ENCODE results near the gene SPPL3. TPM values are rescaled to one million over a fixed set of nuclear protein-coding genes. Genes with fewer than 3 reads are reported as not detected.

The SPPL3 gene
- total and polyA plus RNA-seq, 4 donors, result 14.2 to 52.3 (median 29.6) TPM

DNA sequence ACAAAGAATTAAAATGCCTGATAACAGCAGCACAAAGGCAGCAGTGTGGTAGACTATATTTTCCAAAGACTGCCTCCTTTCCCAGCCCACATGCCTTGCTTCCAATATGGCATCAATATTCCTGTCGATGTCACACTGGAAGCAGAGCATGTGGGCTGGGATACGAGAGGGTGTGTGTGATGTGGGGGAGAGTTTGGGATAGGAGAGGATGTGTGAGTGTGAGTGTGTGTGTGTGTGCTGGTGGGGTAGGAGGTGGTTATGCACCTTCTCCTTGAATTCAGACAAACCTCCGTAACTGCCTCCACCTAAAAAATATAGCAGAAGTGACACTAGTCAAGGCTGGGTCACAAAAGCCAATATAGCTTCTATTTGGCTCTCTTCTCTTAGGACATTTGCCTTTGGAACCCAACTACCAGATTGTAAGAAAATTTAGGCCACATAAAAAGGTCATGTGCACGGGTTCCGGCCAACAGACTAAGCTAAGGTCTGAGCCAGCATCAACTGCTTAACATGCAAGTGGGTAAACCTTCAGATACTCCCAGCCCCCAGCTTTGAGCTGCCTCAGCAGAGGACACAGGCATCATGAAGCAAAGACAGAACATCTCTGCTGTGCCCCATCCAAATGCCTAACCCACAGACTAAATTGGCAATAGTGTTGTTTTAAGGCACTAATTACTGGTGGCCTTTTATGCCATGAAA, 29.5 kb downstream of the SPPL3 start:
- Histone ChIP-seq H3K27me3 (ENCODE audit: control insufficient read depth in 3 of 3, insufficient read depth in 3 of 3, low read length in 2 of 3) (no peaks in the 10 kb centered on the region), H3K27ac (ENCODE audit: low read depth in 1 of 2, low read length in 1 of 2) (peak overlapping the region in 1 of 2 donors; percentile 33), H3K9ac (ENCODE audit: insufficient read depth in 1 of 2, low read length in 2 of 2) (no peak overlapping the region), H3K4me1 (ENCODE audit: control insufficient read depth in 5 of 5, insufficient read depth in 5 of 5, low read length in 5 of 5) (peaks cover 0 to 7% (median 4%) of the 10 kb centered on the region in 5 donors), H3K36me3 (ENCODE audit: control insufficient read depth in 4 of 4, insufficient read depth in 4 of 4, low read length in 4 of 4) (no peaks in the 10 kb centered on the region), H3K9me3 (ENCODE audit: control insufficient read depth in 4 of 4, insufficient read depth in 3 of 4, low read length in 3 of 4) (no peaks in the 10 kb centered on the region), H3K4me3 (no peak overlapping the region)
- TF ChIP-seq, protein P1, sequence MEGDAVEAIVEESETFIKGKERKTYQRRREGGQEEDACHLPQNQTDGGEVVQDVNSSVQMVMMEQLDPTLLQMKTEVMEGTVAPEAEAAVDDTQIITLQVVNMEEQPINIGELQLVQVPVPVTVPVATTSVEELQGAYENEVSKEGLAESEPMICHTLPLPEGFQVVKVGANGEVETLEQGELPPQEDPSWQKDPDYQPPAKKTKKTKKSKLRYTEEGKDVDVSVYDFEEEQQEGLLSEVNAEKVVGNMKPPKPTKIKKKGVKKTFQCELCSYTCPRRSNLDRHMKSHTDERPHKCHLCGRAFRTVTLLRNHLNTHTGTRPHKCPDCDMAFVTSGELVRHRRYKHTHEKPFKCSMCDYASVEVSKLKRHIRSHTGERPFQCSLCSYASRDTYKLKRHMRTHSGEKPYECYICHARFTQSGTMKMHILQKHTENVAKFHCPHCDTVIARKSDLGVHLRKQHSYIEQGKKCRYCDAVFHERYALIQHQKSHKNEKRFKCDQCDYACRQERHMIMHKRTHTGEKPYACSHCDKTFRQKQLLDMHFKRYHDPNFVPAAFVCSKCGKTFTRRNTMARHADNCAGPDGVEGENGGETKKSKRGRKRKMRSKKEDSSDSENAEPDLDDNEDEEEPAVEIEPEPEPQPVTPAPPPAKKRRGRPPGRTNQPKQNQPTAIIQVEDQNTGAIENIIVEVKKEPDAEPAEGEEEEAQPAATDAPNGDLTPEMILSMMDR (IDR thresholded peaks at IDR 0.05; ENCODE audit: control extremely low read depth, extremely low read depth), result no peak
- WGBS, 2 donors, result 82 to 91% methylated on average over 5 of the region's 5 CpGs
- no peak for ATAC-seq (ENCODE audit: insufficient read depth, low FRiP score)
- DNase-seq, result no peak

DNA sequence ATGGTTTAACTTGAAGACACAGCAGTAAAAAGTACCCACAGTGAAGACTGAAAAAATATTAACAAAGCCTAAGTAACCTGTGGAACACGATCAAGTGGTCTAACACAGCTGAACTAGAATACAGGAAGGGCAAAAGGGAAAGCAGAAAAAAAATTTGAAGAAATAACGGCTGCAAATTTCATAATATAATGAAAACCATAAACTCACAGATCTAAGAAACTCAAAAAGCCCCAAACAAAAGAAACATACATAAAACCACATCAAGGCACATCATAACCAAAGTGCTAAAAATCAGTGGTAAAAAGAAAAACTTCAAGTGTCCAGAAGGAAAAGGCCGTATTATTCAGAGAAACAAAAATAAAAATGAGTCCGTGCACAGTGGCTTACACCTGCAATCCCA, 30.9 kb downstream of the SPPL3 start:
- Histone ChIP-seq H3K27ac (ENCODE audit: low read depth in 1 of 2, low read length in 1 of 2) (no peak overlapping the region), H3K27me3 (ENCODE audit: control insufficient read depth in 3 of 3, insufficient read depth in 3 of 3, low read length in 2 of 3) (no peaks in the 10 kb centered on the region), H3K9ac (ENCODE audit: insufficient read depth in 1 of 2, low read length in 2 of 2) (no peak overlapping the region), H3K9me3 (ENCODE audit: control insufficient read depth in 4 of 4, insufficient read depth in 3 of 4, low read length in 3 of 4) (no peaks in the 10 kb centered on the region), H3K4me3 (no peak overlapping the region), H3K4me1 (ENCODE audit: control insufficient read depth in 5 of 5, insufficient read depth in 5 of 5, low read length in 5 of 5) (peaks cover 0 to 7% (median 4%) of the 10 kb centered on the region in 5 donors), H3K36me3 (ENCODE audit: control insufficient read depth in 4 of 4, insufficient read depth in 4 of 4, low read length in 4 of 4) (no peaks in the 10 kb centered on the region)
- no peak for DNase-seq
- no peak for ATAC-seq (ENCODE audit: insufficient read depth, low FRiP score)
- TF ChIP-seq, protein P1 (IDR thresholded peaks at IDR 0.05; ENCODE audit: control extremely low read depth, extremely low read depth), result no peak
- 33 to 72% methylated on average over 4 of the region's 4 CpGs for WGBS, 2 donors

DNA sequence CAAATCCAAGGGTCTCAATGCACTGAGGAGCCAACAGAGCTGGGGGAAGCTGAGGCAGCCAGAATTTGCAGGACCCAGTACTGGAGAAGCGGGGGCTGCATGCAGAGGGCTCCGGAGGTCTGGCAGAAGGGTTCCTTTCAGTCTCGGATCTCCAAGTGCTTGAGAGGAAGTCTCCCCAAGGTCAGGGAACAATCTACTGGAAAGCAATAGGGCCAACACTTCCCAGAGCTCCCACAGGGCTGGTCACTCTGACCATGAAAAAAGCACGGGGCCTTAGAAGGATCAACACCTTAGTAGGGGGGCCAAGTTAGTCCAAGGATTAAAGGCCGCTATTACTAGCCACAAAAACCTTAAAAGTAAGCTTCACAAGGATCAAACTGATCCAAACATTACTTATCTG, 31.7 kb downstream of the SPPL3 start:
- no peak overlapping the region for H3K27ac ChIP-seq (ENCODE audit: low read depth in 1 of 2, low read length in 1 of 2)
- no peak overlapping the region for H3K4me3 ChIP-seq
- ATAC-seq (ENCODE audit: insufficient read depth, low FRiP score) (no peak), DNase-seq (no peak)
- no peak overlapping the region for H3K9ac ChIP-seq (ENCODE audit: insufficient read depth in 1 of 2, low read length in 2 of 2)
- H3K4me1 ChIP-seq (ENCODE audit: control insufficient read depth in 5 of 5, insufficient read depth in 5 of 5, low read length in 5 of 5), result peaks cover 0 to 7% (median 4%) of the 10 kb centered on the region in 5 donors
- 40 to 55% methylated on average over 5 of the region's 5 CpGs for WGBS, 2 donors
- H3K27me3 ChIP-seq (ENCODE audit: control insufficient read depth in 3 of 3, insufficient read depth in 3 of 3, low read length in 2 of 3), result no peaks in the 10 kb centered on the region
- H3K9me3 ChIP-seq (ENCODE audit: control insufficient read depth in 4 of 4, insufficient read depth in 3 of 4, low read length in 3 of 4), result no peaks in the 10 kb centered on the region
- peaks cover 0 to 1% (median 0%) of the 10 kb centered on the region in 4 donors for H3K36me3 ChIP-seq (ENCODE audit: control insufficient read depth in 4 of 4, insufficient read depth in 4 of 4, low read length in 4 of 4)
- TF ChIP-seq, protein P1 (IDR thresholded peaks at IDR 0.05; ENCODE audit: control extremely low read depth, extremely low read depth), result no peak
